ENCODE measurements around the gene EMILIN1.

EMILIN1 gene

DNA sequence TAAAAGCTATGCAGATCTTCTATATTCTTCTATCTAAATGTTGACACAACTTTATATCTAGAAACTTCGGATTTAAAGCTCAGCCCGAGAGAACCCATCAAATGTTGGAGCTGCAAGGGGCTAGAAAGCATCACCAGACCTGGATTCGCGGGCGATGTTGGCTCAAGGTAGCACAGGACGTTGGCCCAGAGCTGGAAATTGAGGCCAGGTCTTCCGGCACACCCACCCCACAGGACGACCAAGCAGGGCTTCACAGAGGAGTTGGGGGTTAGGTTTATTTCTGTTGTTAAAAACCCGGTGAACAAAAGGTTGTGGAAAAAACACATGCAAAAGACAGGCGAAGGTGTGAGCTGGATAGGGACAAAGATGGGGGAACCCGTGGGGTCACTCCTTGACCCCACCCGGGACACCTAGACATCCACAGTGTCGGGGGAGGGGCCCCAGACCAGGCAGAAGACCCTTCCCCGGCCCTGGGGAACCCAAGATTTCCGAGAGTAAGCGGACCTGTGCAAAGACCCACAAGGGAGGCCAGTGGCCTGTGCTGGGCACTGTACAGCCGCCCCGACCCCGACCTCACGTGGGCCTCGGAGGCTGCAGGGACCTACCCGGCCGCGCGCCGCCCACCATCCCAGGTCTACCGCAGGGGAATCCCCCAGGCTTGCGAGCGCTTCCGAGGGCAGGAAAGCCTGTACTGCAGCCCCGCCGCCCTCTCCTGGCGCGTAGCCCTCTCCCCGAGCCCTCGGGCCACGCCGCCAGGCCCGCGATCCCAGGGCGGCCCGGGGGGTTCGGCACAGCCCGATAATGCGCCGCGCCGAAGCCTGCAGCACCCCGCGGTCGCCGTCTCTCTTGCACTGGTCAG lies 28.8 kb upstream of the EMILIN1 start:
- TF ChIP-seq, protein P1, sequence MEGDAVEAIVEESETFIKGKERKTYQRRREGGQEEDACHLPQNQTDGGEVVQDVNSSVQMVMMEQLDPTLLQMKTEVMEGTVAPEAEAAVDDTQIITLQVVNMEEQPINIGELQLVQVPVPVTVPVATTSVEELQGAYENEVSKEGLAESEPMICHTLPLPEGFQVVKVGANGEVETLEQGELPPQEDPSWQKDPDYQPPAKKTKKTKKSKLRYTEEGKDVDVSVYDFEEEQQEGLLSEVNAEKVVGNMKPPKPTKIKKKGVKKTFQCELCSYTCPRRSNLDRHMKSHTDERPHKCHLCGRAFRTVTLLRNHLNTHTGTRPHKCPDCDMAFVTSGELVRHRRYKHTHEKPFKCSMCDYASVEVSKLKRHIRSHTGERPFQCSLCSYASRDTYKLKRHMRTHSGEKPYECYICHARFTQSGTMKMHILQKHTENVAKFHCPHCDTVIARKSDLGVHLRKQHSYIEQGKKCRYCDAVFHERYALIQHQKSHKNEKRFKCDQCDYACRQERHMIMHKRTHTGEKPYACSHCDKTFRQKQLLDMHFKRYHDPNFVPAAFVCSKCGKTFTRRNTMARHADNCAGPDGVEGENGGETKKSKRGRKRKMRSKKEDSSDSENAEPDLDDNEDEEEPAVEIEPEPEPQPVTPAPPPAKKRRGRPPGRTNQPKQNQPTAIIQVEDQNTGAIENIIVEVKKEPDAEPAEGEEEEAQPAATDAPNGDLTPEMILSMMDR (IDR thresholded peaks at IDR 0.05; ENCODE audit: low read length, missing control alignments): no peak
- peak overlapping the region; percentile 71 for H3K4me3 ChIP-seq (replicated peaks; ENCODE audit: low read depth, low read length)
- no peak for DNase-seq (ENCODE audit: low read depth)

DNA sequence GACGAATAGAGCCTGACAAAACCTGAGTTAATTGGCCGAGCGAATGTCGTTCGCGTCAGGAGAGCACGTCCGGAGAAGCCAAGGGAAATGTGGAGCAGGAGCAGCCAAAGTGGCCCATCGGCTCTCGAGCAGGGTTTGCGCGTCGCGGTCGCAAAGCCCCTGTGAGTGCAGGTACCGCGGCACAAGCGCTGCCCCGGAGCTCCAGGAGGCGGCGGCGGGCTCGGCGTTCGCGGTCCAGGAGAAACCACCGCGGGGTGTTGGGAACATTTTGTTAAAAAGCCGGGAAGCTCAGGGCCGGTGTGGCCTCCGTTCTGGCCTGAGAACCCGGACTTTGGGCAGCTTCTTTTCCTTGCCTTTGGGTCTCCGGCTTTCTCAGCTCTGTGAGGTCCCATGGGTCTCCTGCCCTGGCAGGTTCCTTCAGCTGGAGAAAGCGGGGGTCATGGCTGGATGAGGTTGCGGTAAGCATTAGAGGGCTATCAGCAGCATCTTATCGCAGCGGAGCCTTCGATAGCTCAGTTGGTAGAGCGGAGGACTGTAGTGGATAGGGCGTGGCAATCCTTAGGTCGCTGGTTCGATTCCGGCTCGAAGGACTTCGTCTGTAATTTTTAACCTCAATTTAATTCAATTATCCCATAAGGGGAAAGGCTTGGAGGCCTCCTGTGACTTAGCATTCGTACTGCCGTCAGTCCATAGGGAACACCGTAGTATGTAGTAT lies 28.0 kb upstream of the EMILIN1 start:
- TF ChIP-seq, protein P1 (IDR thresholded peaks at IDR 0.05; ENCODE audit: low read length, missing control alignments): peak; percentile 37
- peak overlapping the region; percentile 71 for H3K4me3 ChIP-seq (replicated peaks; ENCODE audit: low read depth, low read length)
- peak; percentile 95 for DNase-seq (ENCODE audit: low read depth)

- TF ChIP-seq, protein P1 (IDR thresholded peaks at IDR 0.05; ENCODE audit: low read length, missing control alignments): no peak
- DNase-seq (ENCODE audit: low read depth): peak; percentile 95
- H3K4me3 ChIP-seq (replicated peaks; ENCODE audit: low read depth, low read length): peak within 1 kb of the TSS; percentile 71
Observed at GRCh38 chr2:27050996-27051901, 27.2 kb upstream of the EMILIN1 start, which contains the start of gene AGBL5. Gene AGBL5, plus strand, starts transcription at chr2:27051668. Its CDS starts 1,291 bp downstream, at chr2:27052959.

DNA sequence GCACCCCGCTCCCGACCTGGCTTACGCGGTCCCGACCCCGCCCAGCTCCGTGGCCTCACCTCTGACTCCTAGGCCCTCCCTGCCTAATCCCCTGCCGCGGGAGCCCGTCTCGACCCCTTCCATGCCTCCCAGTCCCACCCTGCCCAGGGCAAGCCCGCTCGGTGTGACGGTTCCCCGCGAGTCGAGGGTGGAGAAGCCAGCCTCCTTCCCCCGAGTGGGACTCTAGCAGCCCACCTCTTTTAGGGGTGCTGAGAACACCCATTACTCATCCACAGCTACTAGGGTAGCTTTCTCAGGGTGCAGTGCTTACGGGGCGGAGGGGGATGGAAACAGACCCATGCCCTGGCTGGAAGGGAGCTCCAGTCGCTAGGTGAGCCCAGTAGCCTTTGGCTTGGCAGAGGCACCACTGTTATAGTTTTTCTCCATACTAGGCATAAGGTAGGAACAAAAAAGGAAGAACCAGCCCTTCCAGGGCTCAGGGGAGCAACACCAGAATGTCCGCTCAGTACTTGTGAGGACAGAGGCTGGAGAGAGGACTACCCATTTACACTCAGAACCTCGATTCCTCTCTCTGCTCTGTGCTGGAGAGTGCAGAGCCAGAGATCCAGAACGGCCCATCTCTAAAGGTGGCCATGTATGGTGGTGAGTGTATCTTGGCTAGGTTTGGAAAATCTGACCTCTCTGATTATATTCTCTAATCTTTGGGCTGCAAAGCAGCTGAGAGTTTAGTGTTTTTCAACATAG lies 26.3 kb upstream of the EMILIN1 start:
- TF ChIP-seq, protein P1 (IDR thresholded peaks at IDR 0.05; ENCODE audit: low read length, missing control alignments): no peak
- peak overlapping the region; percentile 71 for H3K4me3 ChIP-seq (replicated peaks; ENCODE audit: low read depth, low read length)
- DNase-seq (ENCODE audit: low read depth): no peak

DNA sequence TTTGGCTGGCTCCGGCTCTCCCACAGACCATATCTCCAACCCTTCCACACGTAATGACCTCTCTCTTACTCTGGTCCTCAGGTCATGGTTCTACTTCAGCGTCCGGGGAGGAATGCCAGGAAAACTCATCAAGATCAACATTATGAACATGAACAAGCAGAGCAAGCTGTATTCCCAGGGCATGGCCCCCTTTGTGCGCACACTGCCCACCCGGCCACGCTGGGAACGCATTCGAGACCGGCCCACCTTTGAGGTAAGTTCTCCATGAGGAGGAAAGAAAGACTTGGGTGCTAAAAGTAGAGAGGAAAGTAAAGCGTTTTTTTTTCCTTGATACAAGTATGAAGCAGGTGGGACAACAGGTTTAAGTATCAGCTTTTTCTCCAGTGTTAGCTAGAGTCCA lies 25.1 kb upstream of the EMILIN1 start:
- no peak for DNase-seq (ENCODE audit: low read depth)
- no peak overlapping the region for H3K4me3 ChIP-seq (replicated peaks; ENCODE audit: low read depth, low read length)
- TF ChIP-seq, protein P1 (IDR thresholded peaks at IDR 0.05; ENCODE audit: low read length, missing control alignments): no peak

DNA sequence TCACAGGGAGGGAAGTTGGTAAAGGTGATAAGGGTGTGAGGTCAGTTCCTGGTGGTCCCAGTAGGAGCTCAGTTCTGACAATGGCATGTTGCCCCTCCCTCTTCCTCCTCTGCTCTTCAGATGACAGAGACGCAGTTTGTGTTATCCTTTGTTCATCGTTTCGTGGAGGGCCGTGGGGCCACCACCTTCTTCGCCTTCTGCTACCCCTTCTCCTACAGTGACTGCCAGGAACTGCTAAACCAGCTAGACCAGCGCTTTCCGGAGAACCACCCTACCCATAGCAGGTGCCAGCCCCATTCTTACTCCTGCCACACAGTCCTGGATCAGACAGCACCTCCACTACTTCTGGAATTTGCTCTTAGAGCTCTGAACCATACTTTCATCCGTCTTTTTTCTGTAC lies 24.6 kb upstream of the EMILIN1 start:
- no peak for DNase-seq (ENCODE audit: low read depth)
- no peak overlapping the region for H3K4me3 ChIP-seq (replicated peaks; ENCODE audit: low read depth, low read length)
- TF ChIP-seq, protein P1 (IDR thresholded peaks at IDR 0.05; ENCODE audit: low read length, missing control alignments): no peak
